Skeletal muscle satellite cell (primary cell): Measurements from ENCODE around the gene ZC3H14.

Experiments
- H3K27me3 ChIP-seq: 2 replicates; pipeline ENCODE4 v1.7.0; 2013; ENCODE audit warnings: low read length; ENCODE audit not compliant: control insufficient read depth, insufficient read depth
- H3K36me3 ChIP-seq: 2 replicates; pipeline ENCODE4 v1.7.0; 2013; ENCODE audit warnings: mild to moderate bottlenecking, control low read depth, low read length; ENCODE audit not compliant: insufficient read depth
- H3K4me1 ChIP-seq: 2 replicates; pipeline ENCODE4 v1.7.0; 2013; ENCODE audit warnings: low read length; ENCODE audit not compliant: control insufficient read depth, insufficient read depth
- H3K4me2 ChIP-seq: 2 replicates; pipeline ENCODE4 v1.7.0; 2013; ENCODE audit warnings: mild to moderate bottlenecking, low read length
- H3K4me3 ChIP-seq: 2 replicates; pipeline ENCODE4 v1.7.0; 2013; ENCODE audit warnings: low read length
- H3K9ac ChIP-seq: 2 replicates; pipeline ENCODE4 v1.7.0; 2013; ENCODE audit warnings: mild to moderate bottlenecking, low read depth, low read length, moderate library complexity
- H3K9me3 ChIP-seq: replicated peaks from 2 replicates; pipeline ENCODE4 v1.7.0; 2013; ENCODE audit warnings: mild to moderate bottlenecking, control low read depth, low read length

The ZC3H14 gene

GRCh38 chr14:88553886-88554456 is 8.9 kb upstream of the ZC3H14 start:
- Histone ChIP-seq H3K9me3 (no peaks in the 10 kb centered on the region), H3K36me3 (peaks cover 2% of the 10 kb centered on the region), H3K4me1 (peaks cover 45% of the 10 kb centered on the region), H3K27me3 (no peaks in the 10 kb centered on the region), H3K4me3 (peak overlapping the region; percentile 73), H3K9ac (peak overlapping the region; percentile 83), H3K4me2 (peak overlapping the region; percentile 99)

- H3K4me1 ChIP-seq = peaks cover 46% of the 10 kb centered on the region
- H3K4me3 ChIP-seq = peak within 1 kb of the TSS; percentile 73
- peak within 1 kb of the TSS; percentile 99 for H3K4me2 ChIP-seq
- H3K9ac ChIP-seq = peak within 1 kb of the TSS; percentile 83
- H3K9me3 ChIP-seq = no peaks in the 10 kb centered on the region
- H3K27me3 ChIP-seq = no peaks in the 10 kb centered on the region
- no peaks in the 10 kb centered on the region for H3K36me3 ChIP-seq
These were observed 8.2 kb upstream of the ZC3H14 start, which contains the start of gene PTPN21 for GRCh38 chr14:88554457-88555286. PTPN21 (minus strand) TSS chr14:88555007; CDS start chr14:88550417, 4,590 bp downstream.

- H3K9me3 ChIP-seq = no peaks in the 10 kb centered on the region
- no peaks in the 10 kb centered on the region for H3K27me3 ChIP-seq
- H3K4me2 ChIP-seq = no peak overlapping the region
- H3K36me3 ChIP-seq = no peaks in the 10 kb centered on the region
- H3K4me1 ChIP-seq = peaks cover 41% of the 10 kb centered on the region
- H3K9ac ChIP-seq = no peak overlapping the region
- no peak overlapping the region for H3K4me3 ChIP-seq
These were observed 6.3 kb upstream of the ZC3H14 start for GRCh38 chr14:88556581-88556980.

GRCh38 chr14:88559852-88560251 is 3.0 kb upstream of the ZC3H14 start:
- H3K4me3 ChIP-seq = no peak overlapping the region
- H3K9me3 ChIP-seq = no peaks in the 10 kb centered on the region
- no peak overlapping the region for H3K9ac ChIP-seq
- peaks cover 38% of the 10 kb centered on the region for H3K4me1 ChIP-seq
- no peaks in the 10 kb centered on the region for H3K36me3 ChIP-seq
- H3K27me3 ChIP-seq = no peaks in the 10 kb centered on the region
- no peak overlapping the region for H3K4me2 ChIP-seq

GRCh38 chr14:88562532-88562830 is 356 bp upstream of the ZC3H14 start:
- peak overlapping the region; percentile 97 for H3K4me3 ChIP-seq
- no peaks in the 10 kb centered on the region for H3K36me3 ChIP-seq
- peak overlapping the region; percentile 85 for H3K4me2 ChIP-seq
- peak overlapping the region; percentile 93 for H3K9ac ChIP-seq
- peaks cover 16% of the 10 kb centered on the region for H3K4me1 ChIP-seq
- H3K9me3 ChIP-seq = no peaks in the 10 kb centered on the region
- no peaks in the 10 kb centered on the region for H3K27me3 ChIP-seq

GRCh38 chr14:88563845-88564244 is 1.0 kb downstream of the ZC3H14 start:
- peak overlapping the region; percentile 97 for H3K4me3 ChIP-seq
- H3K27me3 ChIP-seq = no peaks in the 10 kb centered on the region
- H3K9me3 ChIP-seq = no peaks in the 10 kb centered on the region
- peak overlapping the region; percentile 85 for H3K4me2 ChIP-seq
- peak overlapping the region; percentile 93 for H3K9ac ChIP-seq
- H3K4me1 ChIP-seq = peaks cover 15% of the 10 kb centered on the region
- H3K36me3 ChIP-seq = peaks cover 12% of the 10 kb centered on the region

- Histone ChIP-seq H3K9ac (no peak overlapping the region), H3K4me1 (peaks cover 12% of the 10 kb centered on the region), H3K4me3 (no peak overlapping the region), H3K9me3 (no peaks in the 10 kb centered on the region), H3K27me3 (no peaks in the 10 kb centered on the region), H3K4me2 (no peak overlapping the region), H3K36me3 (peaks cover 27% of the 10 kb centered on the region)
These were observed 2.6 kb downstream of the ZC3H14 start for GRCh38 chr14:88565427-88565826.

- Histone ChIP-seq H3K9ac (no peak overlapping the region), H3K27me3 (no peaks in the 10 kb centered on the region), H3K9me3 (no peaks in the 10 kb centered on the region), H3K4me2 (no peak overlapping the region), H3K4me1 (peaks cover 7% of the 10 kb centered on the region), H3K36me3 (peaks cover 42% of the 10 kb centered on the region), H3K4me3 (no peak overlapping the region)
These were observed 5.4 kb downstream of the ZC3H14 start for GRCh38 chr14:88568196-88568595.

GRCh38 chr14:88572117-88572516 is 9.3 kb downstream of the ZC3H14 start:
- no peak overlapping the region for H3K9ac ChIP-seq
- peaks cover 76% of the 10 kb centered on the region for H3K36me3 ChIP-seq
- H3K4me1 ChIP-seq = no peaks in the 10 kb centered on the region
- H3K4me2 ChIP-seq = no peak overlapping the region
- no peaks in the 10 kb centered on the region for H3K27me3 ChIP-seq
- no peak overlapping the region for H3K4me3 ChIP-seq
- H3K9me3 ChIP-seq = no peaks in the 10 kb centered on the region

- Histone ChIP-seq H3K36me3 (peaks cover 64% of the 10 kb centered on the region), H3K4me1 (no peaks in the 10 kb centered on the region), H3K9me3 (no peaks in the 10 kb centered on the region), H3K27me3 (no peaks in the 10 kb centered on the region), H3K4me3 (no peak overlapping the region), H3K9ac (no peak overlapping the region), H3K4me2 (no peak overlapping the region)
These were observed 13.4 kb downstream of the ZC3H14 start for GRCh38 chr14:88576222-88576621.

GRCh38 chr14:88584451-88584850 is 21.6 kb downstream of the ZC3H14 start:
- H3K4me3 ChIP-seq = no peak overlapping the region
- peaks cover 51% of the 10 kb centered on the region for H3K36me3 ChIP-seq
- H3K4me1 ChIP-seq = no peaks in the 10 kb centered on the region
- no peaks in the 10 kb centered on the region for H3K27me3 ChIP-seq
- H3K4me2 ChIP-seq = no peak overlapping the region
- no peak overlapping the region for H3K9ac ChIP-seq
- no peaks in the 10 kb centered on the region for H3K9me3 ChIP-seq

- Histone ChIP-seq H3K9ac (no peak overlapping the region), H3K36me3 (peaks cover 41% of the 10 kb centered on the region), H3K4me1 (peaks cover 8% of the 10 kb centered on the region), H3K9me3 (no peaks in the 10 kb centered on the region), H3K4me3 (no peak overlapping the region), H3K27me3 (no peaks in the 10 kb centered on the region), H3K4me2 (no peak overlapping the region)
These were observed 25.2 kb downstream of the ZC3H14 start for GRCh38 chr14:88588081-88588480.
